NCI-H2029 (cell line): ENCODE measurements around the gene CABLES1.

Experiments used
- DNase-seq: peaks from one replicate; lab custom pipeline; 2025; lab: John Stamatoyannopoulos, UW

The CABLES1 gene

DNA sequence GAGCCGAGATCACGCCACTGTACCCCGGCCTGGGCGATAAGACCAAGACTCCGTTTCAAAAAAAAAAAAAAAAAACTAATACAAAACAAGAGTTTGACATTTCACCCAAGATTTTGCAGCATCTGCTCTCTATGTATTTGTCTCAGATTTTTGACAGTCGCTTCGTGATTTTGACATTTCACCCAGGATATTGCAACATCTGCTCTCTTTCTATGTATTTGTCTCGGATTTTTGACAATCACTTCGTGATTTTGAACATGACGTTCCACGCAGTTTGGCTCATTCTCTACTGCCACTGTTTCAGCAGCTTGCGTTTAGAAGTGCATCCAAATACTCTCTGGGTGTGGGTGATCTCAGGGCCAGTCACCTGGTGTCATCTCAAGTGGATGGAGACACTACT is 108.5 kb downstream of the CABLES1 start:
- DNase-seq = no peak

DNA sequence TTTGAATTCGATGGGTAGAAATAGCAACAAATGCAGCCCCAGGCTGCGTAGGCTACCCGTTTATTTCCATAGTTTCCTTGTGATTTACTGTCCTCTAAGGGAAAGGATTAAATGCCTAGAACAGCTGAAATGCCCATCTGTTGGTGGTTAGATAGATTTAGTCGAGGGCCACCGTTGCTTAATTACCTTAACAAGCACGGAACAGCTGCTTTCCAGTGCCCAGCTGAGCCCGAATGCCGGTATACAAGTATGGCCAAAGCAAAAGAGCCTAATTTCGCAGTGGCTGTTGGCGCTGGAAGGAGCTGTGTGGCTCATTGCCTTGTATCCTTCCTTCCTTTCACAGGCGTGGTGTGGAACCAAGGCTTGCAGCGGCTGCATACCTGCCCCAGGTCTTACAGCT is 109.1 kb downstream of the CABLES1 start:
- DNase-seq = no peak

DNA sequence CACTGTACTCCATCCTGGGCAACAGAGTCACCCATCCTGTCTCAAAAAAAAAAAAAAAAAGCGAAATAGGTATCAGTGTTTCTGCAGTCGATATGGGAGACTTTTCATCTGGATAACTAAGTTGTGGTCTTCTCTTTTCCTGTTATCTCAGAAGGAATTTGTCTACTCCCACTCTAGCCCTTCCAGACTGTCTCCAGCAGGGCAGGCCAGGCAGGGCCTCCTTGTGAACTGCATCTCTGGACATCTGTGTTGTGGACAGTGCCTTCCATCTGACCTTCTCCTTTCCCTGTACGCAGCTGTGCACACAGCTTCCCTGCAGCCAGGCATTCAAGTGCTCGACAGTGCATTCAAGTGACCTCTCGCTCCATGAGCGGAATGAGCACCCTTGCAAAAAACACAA is 110.2 kb downstream of the CABLES1 start:
- no peak for DNase-seq

DNA sequence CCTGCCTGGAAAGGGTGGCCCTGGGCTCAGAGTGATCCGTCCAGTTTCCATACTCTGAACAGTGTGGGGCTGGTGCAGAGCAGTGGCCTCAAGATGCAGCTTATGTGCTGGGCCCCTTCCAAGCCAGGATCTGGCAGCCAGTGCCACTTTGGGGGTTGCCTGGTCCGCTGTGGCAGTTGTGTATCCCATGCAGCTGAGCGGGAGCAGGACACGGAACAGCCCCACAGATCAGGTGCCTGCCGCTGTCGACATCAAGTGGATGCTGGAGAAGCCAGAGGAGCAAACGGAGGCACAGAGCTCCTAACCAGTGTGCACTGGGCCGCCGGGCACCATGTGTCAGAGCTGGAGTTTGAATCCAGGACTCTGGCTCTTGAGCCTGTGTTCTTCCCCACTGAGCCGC is 112.0 kb downstream of the CABLES1 start:
- no peak for DNase-seq

DNA sequence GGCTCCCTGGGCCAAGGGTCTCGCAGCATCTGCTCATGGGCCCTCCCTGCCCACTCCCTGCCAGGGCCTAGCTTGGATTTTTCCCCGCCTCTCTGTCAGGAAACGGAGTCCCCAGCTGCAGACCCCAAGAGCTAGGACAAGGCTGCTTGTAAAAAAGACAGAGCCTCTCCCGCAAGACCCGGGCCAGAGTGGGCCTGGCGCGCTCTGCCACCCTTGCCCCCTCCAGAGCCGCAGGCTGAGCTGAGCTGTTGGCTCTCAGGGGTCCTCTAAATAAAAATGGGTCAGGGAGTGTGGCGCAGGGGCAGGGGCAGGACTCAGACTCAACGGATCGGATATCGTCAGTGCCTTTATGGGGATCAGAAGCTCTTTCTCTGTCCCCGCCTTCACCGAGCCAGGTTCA is 112.6 kb downstream of the CABLES1 start:
- DNase-seq = no peak

DNA sequence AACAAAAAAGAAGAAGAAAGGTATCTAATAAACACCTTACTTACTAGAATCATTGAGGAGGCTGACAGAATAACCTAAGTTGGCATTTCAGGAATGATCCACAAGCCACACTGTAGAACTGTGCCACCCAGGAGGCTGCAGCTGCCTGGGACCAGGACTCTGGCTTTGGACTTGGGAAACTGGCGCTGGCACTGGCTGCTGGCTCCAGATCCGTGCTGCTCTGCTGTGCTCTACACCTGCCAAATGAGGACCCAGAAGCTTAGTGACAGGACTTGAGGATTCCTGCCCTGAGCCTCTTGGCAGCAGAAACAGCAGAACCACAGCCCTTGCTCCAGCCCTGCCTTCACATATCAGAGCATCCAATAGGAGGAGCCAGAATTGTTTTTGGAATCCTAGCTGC is 113.5 kb downstream of the CABLES1 start:
- no peak for DNase-seq

DNA sequence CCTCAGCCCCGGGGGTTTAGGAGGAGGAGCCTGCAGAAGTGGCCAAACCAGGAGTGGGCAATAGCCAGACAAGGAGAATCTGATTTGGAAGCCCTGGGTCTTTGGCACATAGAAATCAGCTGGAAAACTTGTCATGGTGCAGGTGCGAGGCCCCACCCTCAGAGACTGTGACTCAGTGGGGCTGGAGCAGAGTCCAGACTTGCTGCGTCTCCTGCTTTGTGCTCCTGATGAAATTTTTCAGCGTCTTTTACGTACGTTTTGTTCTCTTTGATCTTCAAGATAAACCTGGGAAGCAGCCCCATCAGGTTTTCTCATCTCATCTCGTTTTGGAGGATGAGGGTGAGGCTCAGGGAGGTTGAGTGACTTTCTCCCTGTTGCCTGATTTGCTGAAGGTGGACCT is 114.1 kb downstream of the CABLES1 start:
- no peak for DNase-seq

DNA sequence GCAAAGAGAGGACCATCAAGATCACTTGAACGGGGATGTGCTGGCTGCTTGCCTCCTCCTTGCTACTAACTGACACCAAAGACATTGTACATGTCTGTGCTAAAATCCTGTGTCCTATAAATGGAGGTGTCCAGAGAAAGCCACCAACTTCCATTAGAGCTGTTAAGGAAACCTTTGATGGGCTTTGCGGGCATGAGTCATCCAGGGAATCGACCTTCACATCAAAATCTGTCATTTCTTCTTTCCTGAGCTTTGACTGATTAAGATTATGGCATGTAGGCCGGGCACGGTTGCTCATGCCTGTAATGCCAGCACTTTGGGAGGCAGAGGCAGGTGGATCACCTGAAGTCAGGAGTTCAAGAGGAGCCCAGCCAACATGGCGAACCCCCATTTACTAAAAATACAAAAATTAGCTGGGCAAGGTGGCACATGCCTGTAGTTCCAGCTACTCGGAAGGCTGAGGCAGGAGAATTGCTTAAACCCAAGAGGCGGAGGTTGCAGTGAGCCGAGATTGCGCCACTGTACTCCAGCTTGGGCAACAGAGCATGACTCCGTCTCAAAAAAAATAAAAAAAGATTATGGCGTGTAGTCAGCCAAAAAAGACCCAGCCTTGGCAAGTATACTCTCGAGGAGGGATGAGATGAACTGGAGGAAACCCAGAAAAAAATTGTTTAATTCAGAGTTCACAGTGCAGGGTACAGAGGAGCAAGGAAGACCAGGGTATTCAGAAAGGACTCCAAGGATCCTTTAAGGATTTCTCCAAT is 115.8 kb downstream of the CABLES1 start:
- DNase-seq = no peak

DNA sequence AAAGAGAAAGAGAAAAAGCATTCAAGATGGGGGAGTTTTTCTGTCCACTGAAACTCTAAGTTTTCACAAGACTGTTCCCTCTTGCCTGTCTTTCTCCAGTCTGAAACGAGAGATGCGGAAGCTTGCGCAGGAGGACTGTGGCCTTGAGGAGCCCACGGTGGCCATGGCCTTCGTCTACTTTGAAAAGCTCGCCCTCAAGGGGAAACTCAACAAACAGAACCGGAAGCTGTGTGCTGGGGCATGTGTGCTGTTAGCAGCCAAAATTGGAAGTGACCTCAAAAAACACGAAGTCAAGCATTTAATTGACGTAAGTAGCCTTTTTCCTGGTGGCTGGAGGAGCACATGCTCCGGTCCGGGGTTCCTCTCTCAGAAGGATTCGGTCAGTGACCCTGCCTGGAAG is 118.3 kb downstream of the CABLES1 start:
- DNase-seq = no peak

DNA sequence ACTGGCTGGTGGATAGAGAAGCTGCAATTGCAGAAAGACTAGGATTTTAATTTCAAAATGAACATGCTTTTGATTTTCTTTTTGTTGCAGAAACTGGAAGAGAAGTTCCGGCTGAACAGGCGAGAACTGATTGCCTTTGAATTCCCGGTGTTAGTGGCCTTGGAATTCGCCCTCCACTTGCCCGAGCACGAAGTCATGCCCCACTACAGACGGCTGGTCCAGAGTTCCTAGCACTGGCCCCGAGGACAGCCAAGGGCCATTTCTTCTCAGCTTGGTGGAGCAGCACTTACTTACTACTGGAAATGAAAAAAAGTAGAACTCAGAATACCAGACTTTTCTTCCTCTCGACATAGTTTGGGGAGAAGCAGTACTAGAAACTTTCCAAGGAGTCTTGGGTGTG is 121.9 kb downstream of the CABLES1 start:
- DNase-seq = no peak

DNA sequence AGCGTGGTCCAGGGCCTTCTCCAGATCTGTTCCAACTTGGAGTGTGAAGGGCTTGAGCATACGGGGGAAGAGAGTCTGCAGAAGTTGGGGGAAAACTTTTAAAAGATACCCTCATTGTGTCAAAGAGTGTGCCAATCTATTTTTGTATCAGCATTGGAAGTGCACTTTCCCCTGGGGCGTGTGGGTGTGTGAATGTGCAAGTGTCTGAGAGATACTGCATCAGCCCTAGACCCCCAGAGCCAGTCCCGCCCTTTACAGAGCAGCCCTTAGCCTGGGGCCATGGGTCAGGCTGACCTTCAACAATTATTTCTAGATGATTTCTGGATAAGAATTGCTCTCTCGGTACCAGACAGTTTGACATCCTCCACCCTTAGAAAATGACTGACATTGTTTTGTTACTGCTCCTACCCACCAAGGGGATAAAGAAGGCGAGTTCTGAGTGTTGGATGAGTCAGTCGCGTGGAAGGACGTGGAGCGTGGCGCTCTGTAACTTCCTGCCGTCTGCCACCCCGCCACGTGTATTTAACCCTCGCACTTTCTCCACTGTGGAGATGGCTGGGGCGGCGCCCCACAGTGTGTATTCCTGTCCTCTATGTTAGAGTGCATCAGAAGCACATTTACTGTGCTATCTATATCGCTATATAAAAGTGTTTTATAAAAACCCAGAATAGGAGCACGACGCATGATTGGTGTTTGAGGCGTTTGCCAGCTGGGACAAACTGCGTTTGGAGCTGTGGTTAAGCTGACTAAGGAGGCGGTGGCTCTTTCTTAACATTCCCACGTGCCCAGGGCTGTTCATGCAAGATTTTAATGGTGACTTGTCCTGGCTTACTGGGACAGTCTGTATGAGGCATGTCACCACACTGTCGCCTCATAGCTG is 122.6 kb downstream of the CABLES1 start:
- no peak for DNase-seq

DNA sequence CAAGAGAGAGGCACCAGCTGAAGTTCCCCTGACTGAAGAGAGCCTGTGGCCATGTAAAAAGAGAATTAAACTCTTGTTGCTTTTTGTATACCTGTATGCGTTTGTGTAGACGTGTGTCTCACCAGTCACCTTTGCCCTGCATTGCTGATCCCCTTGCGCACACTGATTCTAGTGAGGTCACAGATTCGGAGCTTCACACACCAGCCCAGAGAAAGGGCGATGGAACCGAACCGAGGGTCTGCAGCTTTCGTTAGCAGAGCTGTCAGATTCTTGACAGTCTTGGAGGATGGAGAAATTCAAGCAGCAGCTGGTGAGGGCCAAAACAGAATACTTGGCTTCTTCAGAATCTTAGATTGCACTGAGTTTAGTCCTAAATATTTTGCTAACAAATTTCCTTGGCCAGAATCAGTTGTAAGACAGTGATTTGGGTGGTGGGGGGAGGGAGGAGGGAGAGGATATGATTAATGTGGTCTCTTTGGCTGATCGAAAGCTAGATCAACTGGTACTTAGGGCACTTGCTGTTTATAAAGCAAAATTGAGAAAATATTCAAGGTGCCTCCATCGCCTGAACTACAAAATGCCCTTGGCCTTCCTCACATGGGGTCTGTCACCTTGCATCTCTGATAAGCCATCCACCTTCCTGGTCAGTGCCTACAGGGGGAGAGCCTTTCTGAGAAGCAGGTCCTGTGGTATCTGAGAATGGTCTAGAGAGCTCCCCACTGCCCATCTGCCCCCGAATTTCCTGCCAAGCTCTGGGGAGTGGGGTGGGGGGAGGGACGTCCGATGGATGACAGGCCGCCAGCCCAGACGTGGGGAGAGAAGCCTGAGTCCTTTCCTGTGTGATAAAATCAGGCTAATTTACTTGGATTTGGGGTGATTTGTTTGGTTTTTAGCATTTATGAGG is 123.5 kb downstream of the CABLES1 start:
- DNase-seq = no peak

DNA sequence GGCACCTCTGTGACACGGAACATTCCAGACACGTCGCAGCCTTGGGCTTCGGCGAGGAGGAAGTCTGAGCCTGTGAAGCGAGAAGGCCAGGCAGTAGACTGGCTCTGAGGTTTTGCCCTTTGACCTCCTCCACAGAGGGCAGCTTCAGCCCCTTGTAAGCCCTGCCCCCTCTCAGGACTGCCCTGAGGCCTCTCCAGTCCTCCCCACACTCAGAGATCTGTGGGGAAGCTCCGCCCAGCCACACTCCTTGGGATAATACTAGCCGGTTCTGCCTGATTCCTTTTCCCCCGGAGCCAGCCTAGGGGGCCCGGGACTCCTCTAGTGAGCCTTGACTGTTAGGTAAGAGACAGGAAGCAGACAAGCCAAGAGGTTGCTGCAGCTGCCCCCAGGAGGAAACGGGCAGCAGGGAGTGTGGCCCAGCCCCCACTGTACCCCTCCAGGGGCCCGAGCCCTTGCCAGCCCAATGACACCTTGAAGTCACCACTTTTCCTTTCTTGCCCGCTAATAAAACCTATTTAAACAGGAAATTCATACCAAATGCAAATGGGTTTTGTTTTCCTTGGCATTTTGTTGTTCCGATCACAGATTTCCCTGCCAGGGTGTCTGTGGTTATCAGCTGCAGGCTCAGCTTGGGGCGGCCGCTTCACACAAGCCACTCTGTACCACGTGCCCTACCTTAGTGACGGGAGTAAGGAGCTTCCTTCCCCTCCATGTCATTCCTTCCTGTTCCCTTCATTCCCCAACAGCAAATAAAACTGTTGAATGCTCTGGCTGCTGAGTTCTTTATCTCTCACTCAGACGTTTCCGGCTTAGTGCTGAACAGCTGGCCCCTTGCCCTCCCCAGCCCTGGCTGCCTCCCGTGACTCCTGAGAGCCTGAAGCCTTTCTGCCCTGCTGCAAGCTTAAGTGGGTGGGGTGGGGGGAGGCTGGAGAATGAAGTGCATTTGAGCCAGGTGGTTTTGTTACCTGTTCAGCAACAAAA is 124.7 kb downstream of the CABLES1 start:
- peak; percentile 90 for DNase-seq

DNA sequence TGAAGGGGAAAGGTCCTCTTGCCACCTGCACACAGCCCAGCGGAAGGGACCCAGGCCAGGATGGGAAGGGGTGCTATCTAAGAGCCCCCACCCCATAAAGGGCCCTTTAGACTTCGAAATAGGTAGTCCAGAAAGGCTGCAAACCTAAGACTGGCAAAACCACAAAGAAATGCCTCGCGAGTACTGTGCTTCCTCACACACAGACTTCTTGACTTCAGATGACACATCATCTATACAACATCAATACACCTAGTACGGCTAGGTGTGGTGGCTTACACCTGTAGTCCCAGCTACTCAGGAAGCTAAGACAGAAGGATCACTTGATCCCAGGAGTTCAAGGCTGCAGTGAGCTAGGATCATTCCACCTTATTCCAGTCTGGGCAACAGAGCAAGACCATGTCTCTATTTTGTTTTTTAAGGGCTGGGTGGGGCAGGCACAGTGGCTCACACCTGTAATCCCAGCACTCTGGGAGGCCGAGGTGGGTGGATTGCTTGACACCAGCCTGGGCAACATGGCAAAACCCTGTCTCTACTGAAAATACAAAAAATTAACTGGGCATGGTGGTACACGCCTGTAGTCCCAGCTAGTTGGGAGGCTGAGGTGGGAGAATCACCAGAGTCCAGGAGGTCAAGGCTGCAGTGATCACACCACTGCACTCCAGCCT is 125.8 kb downstream of the CABLES1 start:
- DNase-seq = no peak

DNA sequence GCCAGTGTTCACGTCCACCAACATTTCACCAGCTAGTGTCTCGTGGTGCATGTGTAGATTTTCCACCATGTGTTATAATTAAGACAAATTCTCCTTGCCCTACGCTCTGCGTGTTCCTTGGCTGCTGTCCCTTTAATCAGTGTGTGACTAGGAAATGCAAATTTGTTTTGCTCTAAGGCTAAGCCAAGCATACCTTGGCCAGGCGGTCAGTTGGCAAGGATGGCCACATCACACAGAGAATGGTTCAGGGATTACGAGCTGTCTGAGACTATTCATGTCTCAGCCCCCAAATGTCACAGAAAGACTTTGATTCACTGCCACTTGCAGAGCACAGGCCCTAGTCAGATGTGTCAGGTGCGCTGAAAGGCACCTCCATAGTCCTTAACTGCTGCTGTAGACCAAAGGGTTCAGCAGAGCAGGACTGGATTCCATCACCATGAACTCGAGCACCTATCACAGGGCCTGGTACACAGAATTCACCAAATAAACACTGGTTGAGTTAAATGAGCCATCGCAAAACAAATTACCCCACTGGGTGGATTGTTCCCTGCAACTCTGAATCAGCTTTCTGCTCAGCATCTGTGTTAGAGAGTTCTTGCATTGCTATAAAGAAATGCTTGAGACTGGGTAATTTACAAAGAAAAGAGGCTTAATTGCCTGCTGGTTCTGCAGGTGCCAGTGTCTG is 128.4 kb downstream of the CABLES1 start:
- DNase-seq = no peak

DNA sequence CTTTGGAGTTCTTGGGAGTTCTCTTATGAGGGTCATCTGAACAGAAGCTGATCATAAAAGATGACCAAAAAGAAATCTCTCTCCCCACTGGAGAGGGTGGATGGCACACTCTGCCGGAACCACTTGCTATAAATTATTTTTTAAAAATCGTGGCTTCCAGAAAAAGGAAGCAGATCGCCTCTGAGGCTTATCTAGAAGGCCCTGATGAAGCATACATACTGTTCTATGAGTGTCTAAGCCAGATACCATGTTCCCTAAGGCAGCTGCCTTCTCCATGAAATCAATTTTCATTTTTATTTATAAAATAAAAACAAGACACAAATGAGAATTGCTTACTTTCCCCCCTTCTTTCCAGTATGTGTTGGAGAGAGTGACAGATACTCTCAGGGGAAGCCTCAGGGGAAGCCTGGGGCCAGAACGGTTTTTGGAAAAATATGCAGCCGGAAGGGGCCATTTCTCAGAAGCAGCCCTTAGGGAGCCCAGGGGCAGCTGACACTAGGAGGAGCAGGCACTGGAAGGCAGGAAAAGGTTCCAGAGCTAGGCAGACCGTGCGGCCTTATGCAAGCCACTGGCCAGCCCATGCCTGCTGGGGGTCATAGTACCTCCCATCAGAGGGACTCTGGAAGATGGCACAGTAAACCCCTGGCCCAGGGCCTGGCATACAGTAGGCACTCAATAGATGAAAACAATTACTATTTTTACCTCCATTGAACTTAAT is 130.6 kb downstream of the CABLES1 start:
- no peak for DNase-seq

DNA sequence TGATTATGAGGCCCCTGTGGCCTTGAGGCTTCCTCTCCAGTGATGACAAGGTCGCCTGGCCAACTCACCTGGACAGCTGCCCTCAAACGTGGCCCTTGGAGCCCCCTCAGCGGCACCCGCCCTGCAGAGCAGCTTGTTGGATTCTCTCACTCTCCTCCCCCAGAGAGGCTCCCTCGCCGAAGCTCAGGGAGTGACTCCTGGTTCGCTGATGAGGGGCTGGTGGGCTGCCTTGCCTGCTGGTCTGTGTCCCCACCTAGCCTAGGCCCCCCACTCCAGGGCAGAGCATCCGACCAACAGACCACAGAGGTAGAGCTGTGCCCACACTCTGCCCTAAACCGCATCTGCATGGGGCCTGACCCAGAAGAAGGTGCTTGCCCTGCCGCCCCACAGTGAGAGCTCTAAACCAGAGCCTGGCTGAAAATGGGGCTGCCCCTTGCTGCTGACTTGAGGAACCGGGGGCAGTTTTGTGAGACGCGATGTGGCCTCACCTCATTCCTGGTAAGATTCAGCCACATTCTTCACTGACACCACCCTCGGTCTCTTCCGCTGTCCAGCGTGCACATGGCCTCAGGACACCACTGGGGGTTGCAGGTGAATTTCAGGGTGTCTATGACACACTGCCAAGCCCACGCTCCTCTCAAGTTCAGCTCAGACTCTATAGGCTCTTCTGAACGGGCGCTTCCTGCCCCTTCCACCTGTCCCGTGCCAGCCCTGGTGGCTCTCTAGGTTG is 131.6 kb downstream of the CABLES1 start:
- no peak for DNase-seq

DNA sequence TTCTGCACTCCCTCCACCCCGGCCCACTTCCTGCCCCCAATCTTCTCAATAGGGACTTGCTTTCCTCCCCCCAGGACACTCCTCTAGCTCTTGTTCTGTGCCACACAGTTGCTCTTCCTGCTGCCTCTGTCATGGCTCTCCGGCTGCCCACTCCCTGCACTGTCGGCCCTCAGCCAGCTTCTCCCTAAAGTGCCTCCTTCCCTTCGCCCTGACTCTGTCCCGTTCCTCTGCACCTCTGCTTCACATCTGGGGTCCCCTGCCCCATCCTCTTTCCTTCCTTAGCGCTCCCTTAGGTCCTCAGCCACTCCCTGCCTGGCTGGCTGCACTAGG is 132.1 kb downstream of the CABLES1 start:
- no peak for DNase-seq

DNA sequence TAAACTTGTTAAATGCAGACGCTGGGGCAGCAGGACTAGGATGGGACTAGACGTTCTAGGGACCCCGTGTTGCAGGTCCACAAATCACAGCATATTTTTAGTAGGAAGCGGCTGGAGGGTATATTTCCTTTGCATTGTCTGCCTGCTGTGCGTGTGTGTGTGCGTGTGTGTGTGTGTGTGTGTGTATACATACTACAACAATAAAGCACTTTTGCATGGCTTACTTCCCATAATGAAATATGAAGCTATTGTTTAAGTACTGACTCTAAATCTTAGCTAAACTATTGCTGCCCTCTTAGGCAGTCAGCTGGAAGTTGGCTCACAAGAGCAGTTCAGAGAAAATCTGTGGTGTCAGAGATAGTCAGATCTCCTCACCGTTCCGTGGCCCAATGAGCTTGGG is 133.4 kb downstream of the CABLES1 start:
- DNase-seq = no peak
